HEK293 (cell line): ENCODE data around the gene ENAH.

Experiments used
- CTCF ChIP-seq: fragments of 450-650 bp; formaldehyde crosslinking; IDR thresholded peaks from 2 replicates; pipeline ENCODE4 v1.5.1; 2016; ENCODE audit warnings: missing biosample characterization, missing genetic modification characterization
- HOXA7 ChIP-seq: sonication (generic); formaldehyde crosslinking; IDR thresholded peaks from 2 replicates; pipeline ENCODE4 v1.8.1; 2022; ENCODE audit warnings: missing genetic modification reagents, borderline replicate concordance
- SP2 ChIP-seq: fragments of 450-650 bp; formaldehyde crosslinking; IDR thresholded peaks from 2 replicates; pipeline ENCODE4 v1.5.1; 2016; ENCODE audit warnings: missing biosample characterization, missing genetic modification characterization
- ZNF18 ChIP-seq: fragments of 450-650 bp; formaldehyde crosslinking; IDR thresholded peaks from 2 replicates; pipeline ENCODE4 v1.5.1; 2016; ENCODE audit warnings: missing biosample characterization, missing genetic modification characterization
- ZNF184 ChIP-seq: fragments of 450-650 bp; IDR thresholded peaks from 2 replicates; pipeline ENCODE4 v1.5.1; 2018; ENCODE audit warnings: missing biosample characterization, mild to moderate bottlenecking, missing genetic modification characterization
- ZNF19 ChIP-seq: fragments of 450-650 bp; formaldehyde crosslinking; IDR thresholded peaks from 2 replicates; pipeline ENCODE4; 2016; ENCODE audit warnings: missing biosample characterization, missing genetic modification characterization, low read depth
- ZNF221 ChIP-seq: fragments of 450-650 bp; formaldehyde crosslinking; IDR thresholded peaks from 2 replicates; pipeline ENCODE4 v1.5.1; 2017; ENCODE audit warnings: missing biosample characterization, missing genetic modification characterization, borderline replicate concordance
- ZSCAN30 ChIP-seq: fragments of 450-650 bp; IDR thresholded peaks from 2 replicates; pipeline ENCODE4 v1.5.1; 2018; ENCODE audit warnings: missing biosample characterization, mild to moderate bottlenecking, missing genetic modification characterization, moderate library complexity

- no peak for TF ChIP-seq CTCF
- no peak for TF ChIP-seq ZNF18
- TF ChIP-seq SP2 (tag by site-specific recombination) = no peak
- TF ChIP-seq HOXA7 (CRISPR knock-in tag) = no peak
- TF ChIP-seq ZNF184 (tag by site-specific recombination) = no peak
- TF ChIP-seq ZNF19 (tag by site-specific recombination) = no peak
- TF ChIP-seq ZSCAN30 = no peak
- no peak for TF ChIP-seq ZNF221 (tag by site-specific recombination)
Observed at GRCh38 chr1:225449774-225450173, 203.1 kb downstream of the ENAH start.
